Measurements from ENCODE around the gene LHX5. TPM values are rescaled to one million over a fixed set of nuclear protein-coding genes. Genes with fewer than 3 reads are reported as not detected.

LHX5 gene
- polyA plus RNA-seq, 5 donors = not detected

DNA sequence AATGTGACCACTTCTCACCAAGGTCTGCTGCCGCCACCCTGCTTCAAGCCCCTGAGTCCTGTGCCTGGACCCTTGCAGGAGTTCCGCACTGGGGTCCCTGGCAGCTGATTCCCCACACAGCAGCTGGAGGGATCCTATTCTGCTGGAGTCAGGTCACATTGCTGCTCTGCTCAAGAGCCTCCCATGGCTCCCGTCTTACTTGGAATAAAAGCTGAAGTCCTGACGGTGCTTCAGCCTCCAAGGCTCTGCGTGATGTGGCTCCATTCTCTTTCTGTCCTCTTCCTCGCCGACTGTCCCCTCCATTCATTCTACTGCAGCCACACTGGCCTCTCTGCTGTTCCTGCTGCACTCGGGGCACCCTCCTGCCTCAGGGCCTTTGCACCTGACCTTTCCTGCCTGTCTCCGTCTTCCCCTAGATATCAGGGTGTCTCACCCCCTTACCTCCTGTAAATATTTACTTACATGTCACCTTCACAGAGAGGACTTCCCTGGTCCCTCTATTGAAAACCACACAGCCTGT lies 57.1 kb downstream of the LHX5 start:
- DNase-seq = no peak

DNA sequence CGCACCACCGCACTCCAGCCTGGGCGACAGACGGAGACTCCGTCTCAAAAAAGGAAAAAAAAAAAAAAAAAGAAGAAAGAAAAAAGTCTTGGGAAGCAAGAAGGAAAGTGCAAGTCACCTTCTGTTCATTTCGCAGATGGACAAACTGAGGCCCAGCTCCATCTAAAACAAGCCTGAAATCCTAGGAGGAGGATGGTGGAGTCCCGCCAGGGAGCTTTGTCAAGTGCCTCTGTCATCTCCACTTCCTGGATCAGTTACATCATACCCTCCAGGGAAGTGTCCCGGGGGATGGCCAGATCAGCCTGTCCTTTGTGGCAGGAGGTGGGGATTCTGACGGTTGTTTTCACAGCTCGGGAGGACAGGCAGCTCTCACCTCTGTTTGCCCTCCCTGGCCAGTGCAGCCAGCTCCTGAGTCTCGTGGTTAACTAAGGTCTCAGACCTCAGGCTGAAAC lies 58.2 kb downstream of the LHX5 start:
- DNase-seq = no peak

Other genes starting within 250 kb of the LHX5 start
- 10 to 100 TPM; 10.5 to 16.8 (median 14.5) TPM for gene SLC8B1, start 136.8 kb downstream of the LHX5 start, polyA plus RNA-seq (ENCODE audit: insufficient read depth in 1 of 5, insufficient read length in 5 of 5, low replicate concordance in 1 of 5)
- 10 to 100 TPM; 16.4 to 23.1 (median 19.9) TPM for gene PLBD2, start 113.3 kb downstream of the LHX5 start, polyA plus RNA-seq (ENCODE audit: insufficient read depth in 1 of 5, insufficient read length in 5 of 5, low replicate concordance in 1 of 5)
- under 1 TPM in 4 of 5 donors, not detected in 1; 0.17 to 0.40 (median 0.28) TPM for gene SDS, start 68.0 kb downstream of the LHX5 start, polyA plus RNA-seq (ENCODE audit: insufficient read depth in 1 of 5, insufficient read length in 5 of 5, low replicate concordance in 1 of 5)
- gene SDSL, start 49.5 kb downstream of the LHX5 start, polyA plus RNA-seq (ENCODE audit: insufficient read depth in 1 of 5, insufficient read length in 5 of 5, low replicate concordance in 1 of 5) = 1 to 10 TPM; 3.1 to 5.5 (median 5.1) TPM

Data from right lung (tissue), 5 donors.